ENCODE data around the gene THADA. TPM values are rescaled to one million over a fixed set of nuclear protein-coding genes. Genes with fewer than 3 reads are reported as not detected.
"Not testable (repeated sequence)": the region's sequence is repeated elsewhere in the genome, so short reads cannot be mapped to it uniquely, and the experiment has no call there.

Gene THADA
- polyA plus RNA-seq, 10 donors, result 16.2 to 24.7 (median 18.2) TPM

GRCh38 chr2:43305012-43305411 is 290.8 kb downstream of the THADA start:
- DNase-seq, result peak in 1 of 3 donors; percentile 66

GRCh38 chr2:43303889-43304288 is 291.9 kb downstream of the THADA start:
- DNase-seq, result no peak

- no peak for DNase-seq
Measured at GRCh38 chr2:43302961-43303494, 292.8 kb downstream of the THADA start.

- no peak for DNase-seq
Measured at GRCh38 chr2:43302182-43302960, 293.5 kb downstream of the THADA start.

GRCh38 chr2:43300781-43301583 is 294.9 kb downstream of the THADA start:
- DNase-seq, result no peak

GRCh38 chr2:43300222-43300621 is 295.6 kb downstream of the THADA start:
- no peak for DNase-seq

- DNase-seq, result no peak
Measured at GRCh38 chr2:43298500-43298899, 297.3 kb downstream of the THADA start.

- not testable (repeated sequence) for DNase-seq
Measured at GRCh38 chr2:43297740-43298139, 298.1 kb downstream of the THADA start.

- no peak for DNase-seq
Measured at GRCh38 chr2:43294973-43295603, 300.8 kb downstream of the THADA start.

GRCh38 chr2:43293744-43294695 is 301.8 kb downstream of the THADA start:
- peak in 1 of 3 donors; percentile 93 for DNase-seq

- DNase-seq, result no peak
Measured at GRCh38 chr2:43292851-43293743, 302.7 kb downstream of the THADA start.

GRCh38 chr2:43292297-43292696 is 303.5 kb downstream of the THADA start:
- no peak for DNase-seq

- no peak for DNase-seq
Measured at GRCh38 chr2:43289331-43289730, 306.5 kb downstream of the THADA start.

GRCh38 chr2:43288417-43289305 is 307.2 kb downstream of the THADA start:
- DNase-seq, result no peak

- no peak for DNase-seq
Measured at GRCh38 chr2:43285987-43286386, 309.9 kb downstream of the THADA start.

- DNase-seq, result no peak
Measured at GRCh38 chr2:43284967-43285366, 310.9 kb downstream of the THADA start.

GRCh38 chr2:43284347-43284746 is 311.5 kb downstream of the THADA start:
- not testable (repeated sequence) for DNase-seq

- no peak for DNase-seq
Measured at GRCh38 chr2:43280994-43281393, 314.8 kb downstream of the THADA start.

- DNase-seq, result no peak
Measured at GRCh38 chr2:43279317-43279840, 316.5 kb downstream of the THADA start.
